ENCODE results near the gene CDKAL1. TPM values are rescaled to one million over a fixed set of nuclear protein-coding genes. Genes with fewer than 3 reads are reported as not detected.

The CDKAL1 gene
- total RNA-seq, 1 donor from 2014 or later, result 11.6 TPM

DNA sequence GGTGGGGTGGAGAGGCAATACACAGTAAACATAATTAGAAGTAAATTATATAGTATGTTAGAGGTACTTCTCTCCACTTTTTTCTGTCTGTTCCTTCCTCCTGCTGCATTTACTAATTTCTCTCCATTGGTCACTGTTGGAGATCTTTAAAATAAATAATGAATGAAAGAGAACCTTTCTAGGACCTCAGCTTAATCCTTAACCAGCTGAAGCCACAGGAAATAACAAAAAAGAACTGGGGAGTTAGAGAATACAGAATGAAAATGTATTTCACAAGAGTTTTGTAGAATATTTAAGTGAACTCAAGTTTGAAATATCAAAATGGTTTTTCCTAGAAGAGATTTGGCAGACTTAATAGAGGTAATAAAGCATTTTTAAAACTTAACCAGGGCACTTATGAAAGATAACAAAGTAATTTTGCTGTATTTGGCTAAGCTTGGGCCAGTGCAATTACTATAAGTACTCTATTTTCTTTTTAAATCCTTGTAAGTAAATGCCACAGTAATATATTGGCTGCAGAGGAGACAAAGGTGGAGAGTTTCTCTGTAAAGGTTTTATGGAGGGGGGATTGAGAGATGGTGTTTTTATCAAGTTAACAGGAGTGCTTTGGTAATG, 405.0 kb downstream of the CDKAL1 start:
- intact Hi-C loops (cut with DNase I), result no loop called here

DNA sequence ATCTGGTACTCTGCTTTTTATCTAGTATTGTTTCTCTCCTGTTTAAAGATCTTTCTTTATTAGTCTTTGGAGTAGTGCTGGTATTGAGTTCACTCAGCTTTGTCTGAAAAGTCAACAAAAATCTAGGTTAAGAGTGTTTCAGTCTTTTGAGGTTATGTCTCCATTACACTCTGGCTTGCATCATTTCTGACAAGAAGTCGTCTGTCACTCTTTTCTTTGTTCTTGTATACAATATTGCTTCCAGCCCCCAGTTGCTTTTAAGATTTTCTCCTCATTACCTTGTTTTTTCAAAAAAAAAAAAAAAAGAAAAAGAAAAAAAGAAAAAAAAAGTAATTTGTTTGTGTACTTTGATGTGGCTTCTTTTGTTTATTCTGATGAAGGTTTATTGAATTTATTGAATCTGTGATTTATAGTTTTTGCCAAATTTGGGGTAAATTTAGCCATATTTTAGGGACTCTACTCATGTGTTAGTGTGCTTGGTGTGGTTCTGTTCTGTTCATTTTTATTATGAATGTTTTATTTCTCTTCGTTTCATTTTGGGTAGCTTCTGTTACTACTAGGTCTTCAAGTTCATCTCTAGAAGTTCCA, 408.9 kb downstream of the CDKAL1 start:
- intact Hi-C loops (cut with DNase I), result no loop called here
- no peak for DNase-seq (ENCODE audit: missing footprints)

More for the DNA sequence above, 405.0 kb downstream of the CDKAL1 start:
- no peak for DNase-seq (ENCODE audit: missing footprints)
- no peak for ATAC-seq

DNA sequence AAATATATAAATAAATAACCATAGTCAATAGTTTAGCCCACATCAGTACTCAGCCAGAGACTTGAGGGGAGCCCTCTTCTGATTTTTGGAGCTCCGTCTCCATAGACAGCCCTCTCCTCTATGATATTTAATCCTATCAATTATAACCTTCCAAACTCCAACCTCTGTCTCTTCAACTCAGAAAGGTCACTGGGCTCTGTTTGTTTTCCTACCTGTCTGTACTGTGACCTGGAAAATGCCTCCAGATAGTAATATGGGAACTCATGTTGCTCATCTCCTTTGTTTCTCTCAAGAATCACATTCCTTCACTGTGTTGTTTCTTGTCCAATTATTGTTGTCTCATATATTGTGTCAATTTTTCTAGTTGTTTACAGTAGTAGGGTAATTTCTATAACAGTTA, 409.7 kb downstream of the CDKAL1 start:
- no peak for DNase-seq (ENCODE audit: missing footprints)
- intact Hi-C loops (cut with DNase I), result no loop called here

More for the DNA sequence above, 408.9 kb downstream of the CDKAL1 start:
- ATAC-seq, result no peak

DNA sequence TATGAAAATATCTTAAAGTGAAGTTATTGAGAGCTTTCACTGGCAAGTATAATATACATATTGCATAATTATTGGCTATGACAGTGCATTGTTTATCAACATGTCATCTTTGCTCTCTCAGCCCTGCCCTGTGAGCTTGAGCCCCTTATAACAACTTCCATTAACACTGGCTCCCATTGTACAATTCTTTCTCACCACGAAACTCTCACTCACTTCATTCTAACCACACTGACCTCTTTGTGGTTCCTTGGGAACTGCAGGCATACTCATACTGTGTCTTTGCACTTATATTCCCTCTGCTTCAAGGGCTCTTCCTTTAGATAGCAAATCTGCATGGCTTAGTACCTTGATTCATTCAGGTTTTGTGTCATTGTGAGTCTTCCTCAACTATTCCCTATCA, 411.8 kb downstream of the CDKAL1 start:
- no peak for DNase-seq (ENCODE audit: missing footprints)
- intact Hi-C loops (cut with DNase I), result no loop called here
- no peak for ATAC-seq

More for the DNA sequence above, 409.7 kb downstream of the CDKAL1 start:
- ATAC-seq, result no peak

DNA sequence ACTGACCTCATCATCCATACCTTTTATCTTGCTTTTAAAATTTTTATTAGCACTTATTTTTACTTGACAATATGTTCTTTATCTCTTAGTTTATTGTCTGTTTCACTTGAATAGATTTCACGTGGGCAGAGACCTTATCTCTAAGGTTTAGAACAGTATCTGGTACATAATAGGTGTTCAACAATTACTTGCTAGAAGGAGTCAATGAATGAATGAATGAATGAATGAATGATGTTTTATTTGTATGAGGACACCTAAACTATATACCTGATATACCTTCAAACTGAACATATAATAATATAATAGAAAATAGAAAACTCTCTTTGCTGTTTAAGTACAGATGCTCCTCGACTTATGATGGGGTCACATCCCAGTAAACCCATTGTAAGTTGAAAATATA, 412.6 kb downstream of the CDKAL1 start:
- intact Hi-C loops (cut with DNase I), result no loop called here
- no peak for ATAC-seq

DNA sequence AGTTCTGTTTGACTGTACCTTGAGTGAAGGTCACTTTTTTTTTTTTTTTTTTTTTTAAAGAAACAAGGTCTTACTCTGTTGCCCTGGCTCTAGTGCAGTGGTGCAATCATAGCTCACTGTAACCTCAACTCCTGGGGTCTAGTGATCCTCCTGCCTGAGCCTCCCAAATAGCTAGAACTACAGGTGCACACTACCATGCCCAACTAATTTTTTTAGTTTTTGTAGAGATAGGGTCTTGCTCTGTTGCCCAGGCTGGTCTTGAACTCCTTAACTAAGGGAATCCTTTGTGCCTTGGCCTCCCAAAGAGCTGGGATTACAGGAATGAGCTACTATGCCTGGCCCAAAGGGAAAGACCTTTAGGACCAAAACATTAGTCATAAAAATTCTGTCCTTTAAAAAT, 413.7 kb downstream of the CDKAL1 start:
- DNase-seq (ENCODE audit: missing footprints) (no peak), ATAC-seq (no peak)
- intact Hi-C loops (cut with DNase I), result no loop called here

More for the DNA sequence above, 412.6 kb downstream of the CDKAL1 start:
- DNase-seq (ENCODE audit: missing footprints), result no peak

DNA sequence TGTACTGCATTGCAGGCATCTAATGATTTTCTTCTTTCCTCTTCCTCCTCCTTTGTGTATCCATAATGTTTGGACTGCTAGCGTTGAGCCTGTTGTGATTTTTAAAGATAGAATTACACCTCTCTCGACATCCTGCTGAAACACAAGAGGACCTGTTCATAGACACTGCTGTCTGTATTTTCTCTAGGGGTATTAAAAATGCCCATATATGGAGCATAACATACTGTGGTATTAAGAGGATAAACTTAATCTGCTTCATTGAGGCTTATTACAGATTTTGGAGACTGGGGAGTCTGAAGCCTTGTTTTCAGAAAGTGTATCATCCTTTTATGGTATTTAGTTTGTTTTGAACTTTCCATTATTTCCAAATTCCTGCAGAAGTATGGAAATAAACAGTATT, 414.3 kb downstream of the CDKAL1 start:
- DNase-seq (ENCODE audit: missing footprints), result no peak
- intact Hi-C loops (cut with DNase I), result no loop called here
- no peak for ATAC-seq

DNA sequence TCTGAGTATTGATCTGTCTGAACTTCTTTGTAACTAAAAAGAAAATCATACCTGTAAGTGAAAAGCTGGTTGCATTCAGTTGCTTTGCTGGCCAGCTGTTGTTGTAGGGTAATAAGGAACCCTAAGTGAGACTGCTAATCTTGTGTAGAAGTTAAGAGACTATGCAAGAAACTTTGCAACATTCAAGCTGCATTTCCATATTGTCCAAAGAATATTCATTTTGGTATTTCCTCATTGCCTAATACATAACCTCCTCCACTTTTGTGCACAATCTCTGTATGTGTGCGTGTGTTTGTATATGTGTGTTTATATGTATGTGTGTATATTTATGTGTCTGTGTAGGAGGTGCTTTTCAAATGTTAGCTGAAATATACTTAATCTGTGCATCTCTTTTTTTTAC, 414.9 kb downstream of the CDKAL1 start:
- ATAC-seq (no peak), DNase-seq (ENCODE audit: missing footprints) (no peak)
- intact Hi-C loops (cut with DNase I), result no loop called here

DNA sequence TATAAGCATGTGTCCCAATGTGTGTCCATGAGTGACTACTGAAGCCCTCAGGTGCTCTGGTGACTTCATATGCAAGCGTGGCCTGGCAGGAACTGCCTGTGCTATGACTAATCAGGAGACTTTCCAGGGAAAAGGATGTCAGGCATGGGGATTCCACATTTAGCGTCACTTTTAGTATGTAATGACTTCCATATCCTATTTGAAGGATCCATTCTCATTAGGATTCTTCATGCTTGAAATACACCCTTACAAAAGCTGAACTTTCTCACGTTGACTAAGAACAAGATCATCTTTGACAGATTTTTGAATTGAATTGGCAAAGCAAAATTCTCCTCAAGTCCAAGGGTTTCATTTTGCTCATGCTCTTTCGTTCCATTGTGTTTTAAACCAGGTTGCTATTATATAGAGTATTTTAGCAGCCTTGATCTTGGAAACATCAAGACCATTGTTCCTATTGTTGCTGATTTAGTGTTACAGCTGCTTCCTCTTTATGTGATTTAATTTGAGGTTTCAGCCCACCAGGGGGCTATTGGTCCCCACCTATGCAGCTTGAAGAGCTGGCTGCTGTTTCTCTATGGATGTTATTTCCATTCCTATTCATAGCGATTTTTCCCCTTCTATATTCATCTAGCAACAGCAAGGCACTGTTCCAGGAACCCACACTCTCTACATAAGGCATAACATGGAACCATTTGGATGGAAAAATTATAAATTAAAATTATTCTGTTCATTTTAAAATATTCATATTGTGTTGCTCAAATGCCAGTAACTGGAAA, 418.6 kb downstream of the CDKAL1 start:
- ATAC-seq, result no peak
- intact Hi-C loops (cut with DNase I), result no loop called here
- no peak for DNase-seq (ENCODE audit: missing footprints)

DNA sequence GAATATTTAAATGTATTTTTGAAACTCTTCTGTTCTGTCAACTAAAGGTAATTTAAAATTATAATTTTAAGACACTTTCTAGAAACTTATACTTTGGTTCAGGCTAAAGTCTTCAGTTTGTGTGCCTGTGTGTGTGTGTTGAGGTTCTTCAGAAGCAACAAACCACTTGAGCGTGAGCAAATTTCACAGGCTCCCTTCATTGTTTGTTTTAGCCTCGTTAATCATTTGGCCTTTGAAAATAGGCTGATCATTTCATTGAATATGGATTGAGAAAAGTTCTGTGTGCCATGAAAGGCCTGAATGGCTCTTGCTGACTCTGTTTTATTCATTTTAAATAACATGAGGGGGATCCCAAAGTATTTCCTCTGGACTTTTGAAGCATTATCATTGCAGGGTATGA, 420.1 kb downstream of the CDKAL1 start:
- no peak for DNase-seq (ENCODE audit: missing footprints)
- no peak for ATAC-seq
- intact Hi-C loops (cut with DNase I), result no loop called here

DNA sequence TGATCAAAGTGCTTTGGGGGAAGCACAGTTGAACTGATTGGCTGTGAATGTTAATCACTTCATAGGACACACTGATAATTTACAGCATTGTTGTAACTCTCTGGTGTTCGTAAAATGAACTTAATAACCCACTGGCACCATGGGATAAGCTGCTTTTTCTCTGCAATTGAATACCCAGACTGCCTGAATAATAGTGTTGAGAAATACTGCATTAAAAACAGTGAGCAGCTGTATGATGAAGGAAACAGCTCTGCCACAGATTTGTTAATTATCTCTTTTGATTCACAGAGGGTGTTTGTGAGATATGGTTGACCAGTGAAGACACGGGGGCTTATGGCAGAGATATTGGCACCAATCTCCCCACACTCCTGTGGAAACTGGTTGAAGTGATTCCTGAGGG, 420.9 kb downstream of the CDKAL1 start:
- DNase-seq (ENCODE audit: missing footprints), result no peak
- intact Hi-C loops (cut with DNase I), result no loop called here
- no peak for ATAC-seq

DNA sequence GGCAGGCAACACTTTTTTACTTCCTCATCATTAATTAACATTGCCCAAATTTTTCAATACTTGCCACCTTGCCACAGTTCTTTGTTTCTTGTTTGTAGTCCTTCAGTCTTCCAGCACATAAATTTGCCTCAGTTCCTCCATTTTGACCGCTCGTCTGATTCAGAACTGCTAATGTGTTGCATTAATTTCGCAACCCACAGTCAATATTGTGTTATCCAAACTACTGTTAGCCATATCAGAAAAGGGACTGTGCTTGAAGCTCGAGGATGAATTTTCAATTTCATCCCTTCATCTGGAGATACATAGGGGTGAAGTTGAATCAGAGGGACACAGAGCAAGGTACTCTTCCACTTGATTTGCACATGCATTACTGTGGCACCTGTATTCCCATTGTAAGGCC, 421.5 kb downstream of the CDKAL1 start:
- ATAC-seq (no peak), DNase-seq (ENCODE audit: missing footprints) (no peak)
- intact Hi-C loops (cut with DNase I), result no loop called here

DNA sequence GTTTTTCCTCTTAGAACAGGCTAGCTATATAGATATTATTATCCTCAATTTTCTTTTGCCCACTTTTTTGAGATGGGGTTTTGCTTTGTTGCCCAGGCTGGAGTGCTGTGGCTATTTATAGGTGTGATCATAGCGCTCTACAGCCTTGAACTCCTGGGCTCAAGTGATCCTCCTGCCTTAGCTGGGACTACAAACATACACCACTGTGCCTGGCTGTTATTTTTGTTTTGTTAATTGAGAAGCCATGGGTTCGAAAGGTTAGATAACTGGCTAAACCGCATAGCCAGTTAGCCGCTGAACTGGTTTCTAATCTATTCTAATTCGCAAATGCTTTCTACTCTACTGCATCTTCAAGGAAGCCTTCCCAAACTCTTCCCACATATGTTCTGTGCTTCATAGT, 425.8 kb downstream of the CDKAL1 start:
- intact Hi-C loops (cut with DNase I), result no loop called here
- no peak for ATAC-seq

DNA sequence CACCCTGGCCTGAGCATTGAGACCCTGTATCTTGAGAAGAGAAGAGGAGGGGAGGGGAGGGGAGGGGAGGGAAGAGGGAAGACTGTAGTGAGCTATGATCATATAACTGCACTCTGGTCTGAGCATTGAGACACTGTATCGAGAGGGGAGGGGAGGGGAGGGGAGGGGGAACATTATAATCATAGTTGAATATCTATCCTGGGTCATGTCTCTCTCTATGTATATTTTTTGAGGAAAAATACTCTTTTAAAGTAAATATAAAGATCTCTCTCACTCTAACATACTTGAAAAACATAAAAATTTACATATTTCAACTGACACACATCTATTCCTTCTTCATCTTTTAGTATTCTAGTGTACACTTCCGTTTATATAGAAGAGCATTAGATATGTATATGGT, 431.0 kb downstream of the CDKAL1 start:
- ATAC-seq, result no peak
- DNase-seq (ENCODE audit: missing footprints), result no peak
- intact Hi-C loops (cut with DNase I), result no loop called here

More for the DNA sequence above, 425.8 kb downstream of the CDKAL1 start:
- no peak for DNase-seq (ENCODE audit: missing footprints)

DNA sequence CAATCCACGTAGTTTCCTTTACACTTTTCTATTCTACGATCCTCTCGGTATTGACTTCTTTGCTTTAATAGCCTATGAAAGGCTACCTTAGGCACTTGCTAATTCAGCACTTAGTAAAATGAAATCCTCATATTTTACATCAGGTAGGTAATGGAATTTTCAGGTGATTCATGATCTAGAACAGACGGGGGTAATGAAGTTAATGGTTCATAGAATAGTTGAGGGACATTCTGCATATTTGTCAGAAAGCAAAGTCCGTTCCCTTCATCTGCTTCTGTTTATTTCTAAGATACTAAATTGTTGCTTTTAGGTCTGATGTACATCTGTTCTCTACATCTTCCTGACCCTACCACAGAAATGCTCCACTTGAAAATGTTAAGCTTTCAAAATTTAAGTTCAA, 431.7 kb downstream of the CDKAL1 start:
- intact Hi-C loops (cut with DNase I), result no loop called here
- no peak for ATAC-seq
- no peak for DNase-seq (ENCODE audit: missing footprints)

DNA sequence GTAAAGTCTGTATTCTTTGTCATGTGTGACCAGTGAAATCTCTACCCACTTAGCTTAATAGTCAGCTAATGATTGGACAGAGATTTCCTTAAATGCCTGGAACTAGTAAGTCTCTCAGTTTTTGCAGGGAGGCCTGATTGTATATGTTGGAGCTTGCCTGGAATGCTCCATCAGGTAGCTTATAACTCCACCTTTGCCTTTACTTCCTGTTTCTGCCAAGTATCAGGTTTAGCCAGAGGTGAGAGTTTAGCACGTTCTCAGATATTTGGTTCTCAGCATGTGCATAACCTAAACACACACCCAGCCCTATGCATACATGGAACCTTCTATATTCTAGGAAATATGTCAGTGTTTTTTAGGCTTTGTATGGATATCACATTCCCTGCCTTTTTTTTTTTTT, 435.3 kb downstream of the CDKAL1 start:
- DNase-seq (ENCODE audit: missing footprints) (no peak), ATAC-seq (no peak)
- intact Hi-C loops (cut with DNase I), result no loop called here

DNA sequence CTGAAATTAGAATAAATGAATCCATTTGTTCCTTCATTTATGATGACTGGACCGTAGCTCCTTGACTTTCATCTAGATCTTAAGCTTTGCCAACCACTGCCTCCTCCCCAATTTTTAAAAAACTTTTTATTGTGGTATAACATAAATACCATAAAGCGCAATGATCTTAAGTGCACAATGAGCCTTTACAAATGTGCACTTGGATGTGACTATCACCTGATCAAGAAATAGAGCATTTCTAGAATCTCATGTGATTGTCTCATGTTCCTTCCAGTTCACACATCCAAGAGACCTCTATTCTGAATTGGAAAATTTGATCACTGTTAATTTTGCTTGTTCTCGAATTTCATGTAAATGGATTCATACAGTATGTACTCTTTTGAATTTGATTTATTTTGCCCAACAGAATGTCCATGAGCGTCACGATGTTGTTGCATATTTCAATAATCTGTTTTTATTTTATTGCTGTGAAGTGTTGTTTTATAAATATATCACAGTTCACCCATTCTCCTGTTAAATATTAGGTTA, 442.2 kb downstream of the CDKAL1 start:
- intact Hi-C loops (cut with DNase I), result no loop called here
- ATAC-seq, result no peak
- no peak for DNase-seq (ENCODE audit: missing footprints)

DNA sequence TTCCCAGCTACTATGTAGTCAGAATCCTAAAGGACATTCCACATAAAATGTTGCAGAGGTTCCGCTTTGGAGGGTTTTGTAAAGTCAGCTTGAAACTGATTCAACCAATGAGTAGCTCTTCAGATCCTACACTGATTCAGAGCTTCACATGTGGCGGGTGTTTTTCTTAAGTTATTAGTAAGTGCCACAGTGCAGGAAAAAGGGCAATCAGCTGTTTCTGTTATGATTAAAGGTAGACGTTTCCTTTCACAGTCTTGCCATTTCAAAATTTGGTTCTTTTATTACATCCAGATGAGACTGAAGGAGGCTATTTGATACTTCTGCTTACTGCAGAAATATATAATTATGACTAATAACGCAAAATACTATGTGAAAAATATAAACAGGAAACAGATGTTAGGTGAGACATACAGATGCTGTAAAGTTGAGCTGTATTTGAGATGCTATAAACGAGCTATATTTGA, 443.9 kb downstream of the CDKAL1 start:
- intact Hi-C loops (cut with DNase I), result no loop called here
- ATAC-seq (no peak), DNase-seq (ENCODE audit: missing footprints) (no peak)

DNA sequence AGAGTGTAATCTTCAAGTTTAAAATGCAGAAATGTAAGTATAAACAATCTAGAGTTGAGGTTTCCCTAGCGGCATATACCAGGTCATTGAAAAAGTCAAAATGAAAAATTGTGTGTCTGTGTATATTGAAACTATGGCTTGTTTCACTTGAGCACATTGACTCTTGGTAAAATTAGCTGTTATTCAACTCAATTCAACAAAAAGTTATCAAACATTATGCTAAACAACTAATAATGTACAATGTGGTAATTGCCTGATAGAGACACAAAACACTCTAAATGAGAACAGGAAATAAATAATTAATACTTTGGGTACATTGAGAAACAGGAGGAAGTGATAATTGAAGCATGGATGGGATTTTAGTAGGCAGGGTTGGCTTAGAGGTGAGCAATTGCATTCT, 444.8 kb downstream of the CDKAL1 start:
- intact Hi-C loops (cut with DNase I), result no loop called here
- ATAC-seq (no peak), DNase-seq (ENCODE audit: missing footprints) (no peak)

DNA sequence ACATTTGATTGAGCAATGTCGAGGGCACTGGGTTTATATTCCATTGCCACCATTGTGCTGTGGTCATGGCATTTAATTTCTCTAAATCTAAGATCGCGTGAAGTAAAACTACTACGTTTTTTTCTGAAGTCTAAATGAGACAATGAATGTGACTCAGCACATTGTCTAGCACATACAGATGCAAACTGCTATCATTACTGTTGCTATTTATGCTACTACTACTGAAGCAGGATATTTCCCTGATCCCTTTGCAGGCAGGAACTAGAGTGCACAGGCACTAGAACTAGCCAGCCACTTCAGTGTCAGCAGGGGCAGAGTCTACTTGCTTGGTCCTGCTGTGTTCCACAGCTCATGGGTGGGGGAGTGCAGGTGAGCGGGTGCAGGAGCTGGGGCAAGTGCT, 449.7 kb downstream of the CDKAL1 start:
- ATAC-seq, result no peak
- intact Hi-C loops (cut with DNase I), result no loop called here
- no peak for DNase-seq (ENCODE audit: missing footprints)

Data from Right ventricle myocardium inferior (tissue), 1 donor.